Activated T-helper 1 cell treated with Interleukin-2 at 50 U/mL for 16 hours (primary cell): ENCODE measurements around the gene SLC18A3.

Source experiments
- DNase-seq: peaks from one replicate; pipeline ENCODE4 v3.0.0-alpha.2; 2020; ENCODE audit warnings: low read depth

The SLC18A3 gene

DNA sequence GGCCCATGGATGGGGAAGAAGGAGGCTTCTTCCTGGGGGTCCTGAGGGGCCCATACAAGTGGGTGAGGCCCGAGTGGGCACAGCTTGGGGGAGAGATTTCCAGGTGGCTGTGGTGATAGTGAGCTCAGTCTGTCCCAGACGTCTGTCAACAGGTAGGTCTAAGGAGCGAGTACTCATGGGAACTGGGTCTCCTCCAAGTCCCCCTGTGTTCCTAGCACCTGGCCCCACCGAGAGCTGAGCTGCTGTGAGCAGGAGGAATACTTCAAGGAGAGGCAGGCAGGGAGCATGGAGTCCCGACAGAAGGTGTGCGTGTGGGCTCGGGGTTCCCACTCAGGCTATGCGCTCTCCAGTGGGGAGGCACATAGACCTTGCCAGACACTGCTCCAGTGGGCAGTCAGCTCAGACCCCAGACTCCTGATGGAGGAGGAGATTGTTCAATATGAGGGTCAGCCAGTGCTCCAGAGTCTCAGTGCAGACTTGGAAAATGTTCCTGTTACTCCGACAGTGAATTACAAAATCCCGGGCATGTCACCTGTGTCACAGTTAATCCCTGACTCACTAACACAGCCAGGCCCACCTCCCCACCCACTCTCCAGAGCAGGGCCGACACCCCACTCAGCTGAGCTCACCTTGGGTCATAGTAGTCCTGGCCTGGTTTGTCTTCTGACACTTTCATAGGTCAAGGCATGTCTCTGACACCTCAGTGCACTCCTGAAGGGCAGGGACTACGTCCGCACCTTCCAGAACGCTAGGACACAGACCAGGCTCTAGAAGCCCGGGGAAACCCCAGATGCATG is 41.1 kb downstream of the SLC18A3 start:
- no peak for DNase-seq

GRCh38 chr10:49651917-49652316 is 41.8 kb downstream of the SLC18A3 start:
- no peak for DNase-seq

DNA sequence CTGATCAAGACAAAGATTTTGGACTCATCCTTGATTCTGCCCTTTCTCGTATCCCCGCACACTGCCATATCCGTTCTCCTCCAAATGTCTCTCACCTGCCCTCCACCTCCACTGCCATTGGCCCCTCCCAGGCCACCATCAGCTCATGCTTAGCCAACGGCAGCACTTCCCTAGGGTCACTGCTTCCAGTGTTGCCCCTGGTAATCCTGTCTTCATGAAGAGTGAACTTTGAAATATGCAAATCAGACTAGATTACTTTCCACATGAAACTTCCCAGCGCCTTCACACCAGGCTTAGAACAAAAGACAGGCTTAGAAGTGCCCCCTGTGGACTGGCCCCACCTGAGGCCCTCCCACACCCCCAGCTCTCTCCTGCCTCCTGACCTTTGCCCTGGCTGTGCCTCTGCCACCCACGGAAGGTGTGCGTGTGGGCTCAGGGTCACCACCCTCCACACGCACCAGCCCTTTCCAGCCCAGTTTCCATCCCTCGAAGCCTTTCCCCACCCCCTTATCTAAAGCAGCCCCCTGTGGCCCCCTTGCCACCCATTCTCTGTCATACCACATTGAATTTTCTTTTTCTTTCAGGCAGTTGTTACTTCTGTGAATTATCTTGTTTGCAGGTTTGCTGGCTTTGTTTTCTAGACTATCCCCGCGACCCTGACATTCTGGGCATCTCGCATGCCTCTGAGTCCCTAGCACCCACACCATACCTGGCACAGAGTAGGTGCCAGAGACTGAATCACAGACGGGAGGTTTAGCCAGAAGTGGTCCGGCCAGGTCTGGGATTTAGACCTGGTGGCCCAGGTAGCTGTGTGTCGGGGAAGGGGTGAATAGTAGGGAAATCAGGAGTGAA is 42.5 kb downstream of the SLC18A3 start:
- DNase-seq = no peak

- DNase-seq = no peak
Observed at GRCh38 chr10:49653273-49653929, 43.3 kb downstream of the SLC18A3 start.

- no peak for DNase-seq
Observed at GRCh38 chr10:49654036-49654693, 44.1 kb downstream of the SLC18A3 start.

DNA sequence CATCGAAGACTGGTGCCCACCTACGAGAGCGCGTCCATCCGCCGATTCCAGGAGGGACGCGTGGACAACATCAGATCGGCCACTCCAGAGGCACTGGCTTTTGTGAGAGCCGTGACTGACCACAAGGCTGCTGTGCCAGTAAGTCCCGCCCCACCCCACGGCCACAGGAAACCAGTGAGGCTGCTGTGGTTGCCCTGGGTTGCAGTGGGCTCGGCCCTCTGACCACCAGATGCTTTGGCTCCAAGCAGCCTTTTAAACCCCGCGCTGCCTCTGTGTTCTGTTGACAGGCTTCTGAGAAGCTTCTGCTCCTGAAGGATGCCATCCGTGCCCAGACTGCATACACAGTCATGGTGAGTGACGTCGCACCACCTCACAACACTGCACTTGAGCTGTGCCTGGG is 45.0 kb downstream of the SLC18A3 start:
- no peak for DNase-seq

- DNase-seq = no peak
Observed at GRCh38 chr10:49656845-49657493, 46.9 kb downstream of the SLC18A3 start.

- DNase-seq = no peak
Observed at GRCh38 chr10:49657606-49658005, 47.5 kb downstream of the SLC18A3 start.

DNA sequence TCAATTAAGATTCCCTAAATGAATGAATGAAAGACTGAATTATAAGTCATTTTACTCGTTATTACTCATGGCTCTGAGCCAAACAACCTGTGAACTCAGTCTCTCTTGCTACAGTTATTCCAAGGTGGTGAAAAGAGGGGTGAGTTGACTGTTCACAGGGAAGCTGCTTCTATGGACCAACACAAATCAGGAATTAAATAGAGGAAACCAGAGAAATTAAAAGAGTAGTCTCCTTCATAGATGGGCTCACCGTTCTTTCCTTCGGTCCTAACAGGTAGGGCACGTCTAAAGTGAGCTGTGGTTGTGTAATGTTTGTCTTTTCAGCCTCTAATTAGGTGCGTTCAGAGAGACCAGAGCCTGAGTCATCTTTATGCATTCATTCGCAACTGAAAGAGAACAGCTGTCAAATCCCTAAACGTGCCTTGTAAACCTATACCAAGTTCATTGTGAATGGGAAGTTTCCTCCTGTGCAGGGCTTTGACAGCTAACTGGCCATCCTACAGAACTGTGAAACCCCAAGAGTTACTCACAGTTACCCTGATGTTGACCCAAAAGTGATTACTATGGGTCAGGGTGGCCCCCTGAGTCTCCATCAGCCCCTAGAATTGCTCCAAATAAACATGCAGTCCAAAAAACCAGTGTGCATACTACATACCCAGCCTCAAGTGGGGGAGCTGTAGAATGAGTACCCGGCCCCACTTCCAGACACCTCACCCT is 51.2 kb downstream of the SLC18A3 start:
- DNase-seq = no peak
